Smooth muscle cell (in vitro differentiated cells): ENCODE data around the gene VPS37C. TPM values are rescaled to one million over a fixed set of nuclear protein-coding genes. Genes with fewer than 3 reads are reported as not detected.

ENCODE experiments used
- DNase-seq: peaks from one replicate; lab custom pipeline; 2025; ENCODE audit not compliant: unreplicated experiment; lab: John Stamatoyannopoulos, UW
- H2AFZ ChIP-seq: fragments of 200-600 bp; sonication (generic); 2 replicates; pipeline ENCODE4 v1.6.0; 2016; ENCODE audit warnings: antibody characterized with exemption, low read depth, mild to moderate bottlenecking
- H3F3A ChIP-seq: fragments of 200-600 bp; sonication (generic); 2 replicates; pipeline ENCODE4 v1.6.0; 2017; ENCODE audit warnings: antibody characterized with exemption, low read depth
- H3K27ac ChIP-seq: fragments of 200-600 bp; sonication (generic); 2 replicates; pipeline ENCODE4 v1.5.1; 2016; ENCODE audit warnings: low read depth, mild to moderate bottlenecking
- H3K27me3 ChIP-seq: fragments of 200-600 bp; sonication (generic); 2 replicates; pipeline ENCODE4 v1.6.1; 2016; ENCODE audit warnings: low read depth, mild to moderate bottlenecking
- H3K36me3 ChIP-seq: fragments of 200-600 bp; sonication (generic); 2 replicates; pipeline ENCODE4 v1.5.1; 2016; ENCODE audit warnings: low read depth
- H3K4me1 ChIP-seq: fragments of 200-600 bp; sonication (generic); 2 replicates; pipeline ENCODE4 v1.5.1; 2016; ENCODE audit warnings: low read depth
- H3K4me2 ChIP-seq: fragments of 200-600 bp; sonication (generic); 2 replicates; pipeline ENCODE4 v1.6.0; 2016; ENCODE audit warnings: mild to moderate bottlenecking
- H3K4me3 ChIP-seq: fragments of 200-600 bp; sonication (generic); 2 replicates; pipeline ENCODE4 v1.5.1; 2016; ENCODE audit warnings: mild to moderate bottlenecking
- H3K79me2 ChIP-seq: fragments of 200-600 bp; sonication (generic); 2 replicates; pipeline ENCODE4 v1.6.0; 2016; ENCODE audit warnings: low read depth, mild to moderate bottlenecking
- H3K9ac ChIP-seq: fragments of 200-600 bp; sonication (generic); 2 replicates; pipeline ENCODE4 v1.6.0; 2016; ENCODE audit warnings: low read depth
- H3K9me3 ChIP-seq: fragments of 200-600 bp; sonication (generic); replicated peaks from 2 replicates; pipeline ENCODE4 v1.5.1; 2016; ENCODE audit warnings: low read depth
- H4K20me1 ChIP-seq: fragments of 200-600 bp; sonication (generic); 2 replicates; pipeline ENCODE4 v1.6.0; 2016; ENCODE audit warnings: low read depth
- WGBS: methylation state at CpG from one replicate; pipeline ENCODE4 v1.1.7; 2016; ENCODE audit warnings: low lambda C conversion rate; 5-methylcytosine and 5-hydroxymethylcytosine counted together
- polyA plus RNA-seq: library from polyadenylated mRNA; unstranded; fragments of >200 nt; fragmentation: Nextera tagmentation; extraction: Ambion mirVana; gene quantifications from 2 replicates; pipeline ENCODE4 v1.2.1, GENCODE V29; 2016
- total RNA-seq: library from RNA; depleted of rRNA; stranded (reverse); fragments of >200 nt; gene quantifications from 2 replicates; pipeline ENCODE4 v1.2.3, GENCODE V29; 2014
- TF ChIP-seq, protein P1 (sequence below): fragments of 200-600 bp; sonication (generic); IDR thresholded peaks from 2 replicates; pipeline ENCODE4 v1.5.1; 2017; ENCODE audit warnings: borderline replicate concordance, mild to moderate bottlenecking, antibody characterized with exemption; ENCODE audit not compliant: insufficient read depth, poor library complexity, severe bottlenecking

The VPS37C gene
- total and polyA plus RNA-seq, 2 experiments from 2014 or later = 8.8 to 15.4 TPM

DNA sequence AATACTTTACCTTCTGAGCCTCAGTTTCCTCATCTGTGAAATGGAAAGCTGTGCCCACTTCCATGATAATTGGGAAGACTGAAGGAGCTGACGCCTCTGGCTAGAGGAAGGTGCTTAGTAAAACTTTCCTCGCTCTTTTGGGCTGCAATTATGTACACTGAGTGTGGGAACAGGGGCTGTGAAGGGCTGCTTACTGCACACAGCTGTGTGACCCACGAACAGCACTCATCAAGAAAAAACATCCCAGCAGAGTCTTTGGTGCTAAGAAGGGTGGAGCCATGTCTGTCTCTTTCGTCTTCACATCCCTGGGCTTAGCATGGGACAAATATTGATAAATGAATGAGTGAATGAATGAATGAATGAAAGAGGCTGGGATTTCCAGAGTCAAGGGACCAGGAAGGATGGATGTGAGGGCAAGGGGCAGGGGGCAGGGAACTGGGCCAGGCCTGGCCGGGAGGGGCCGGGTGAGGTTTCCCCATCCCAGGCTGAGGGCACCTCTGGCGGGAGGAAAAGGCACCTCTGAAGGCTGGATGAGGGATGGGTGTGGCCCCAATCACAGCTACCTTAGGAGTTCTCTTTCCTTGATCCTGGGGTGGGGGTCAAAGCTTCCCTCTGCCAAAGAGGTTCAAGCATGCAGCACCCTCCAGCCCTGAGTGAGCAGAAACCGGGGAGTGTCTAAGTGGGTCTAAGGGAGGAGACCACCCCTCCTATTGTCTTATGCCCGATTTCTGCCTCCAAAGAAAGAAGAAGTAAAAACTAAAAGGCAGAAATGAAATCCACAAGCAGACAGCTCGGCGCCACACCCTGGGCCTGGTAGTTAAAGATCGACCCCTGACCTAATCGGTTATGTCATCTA lies 68.1 kb downstream of the VPS37C start:
- no peak for DNase-seq
- Histone ChIP-seq H3K27ac (no peak overlapping the region), H3K9ac (no peak overlapping the region), H3K9me3 (no peaks in the 10 kb centered on the region), H3K4me3 (no peak overlapping the region), H4K20me1 (no peaks in the 10 kb centered on the region), H3K4me1 (no peaks in the 10 kb centered on the region), H3K79me2 (no peaks in the 10 kb centered on the region), H3F3A (no peaks in the 10 kb centered on the region), H2AFZ (no peak overlapping the region), H3K36me3 (no peaks in the 10 kb centered on the region), H3K27me3 (no peaks in the 10 kb centered on the region), H3K4me2 (no peak overlapping the region)
- WGBS = 94% methylated on average over 11 of the region's 13 CpGs
- TF ChIP-seq, protein P1, sequence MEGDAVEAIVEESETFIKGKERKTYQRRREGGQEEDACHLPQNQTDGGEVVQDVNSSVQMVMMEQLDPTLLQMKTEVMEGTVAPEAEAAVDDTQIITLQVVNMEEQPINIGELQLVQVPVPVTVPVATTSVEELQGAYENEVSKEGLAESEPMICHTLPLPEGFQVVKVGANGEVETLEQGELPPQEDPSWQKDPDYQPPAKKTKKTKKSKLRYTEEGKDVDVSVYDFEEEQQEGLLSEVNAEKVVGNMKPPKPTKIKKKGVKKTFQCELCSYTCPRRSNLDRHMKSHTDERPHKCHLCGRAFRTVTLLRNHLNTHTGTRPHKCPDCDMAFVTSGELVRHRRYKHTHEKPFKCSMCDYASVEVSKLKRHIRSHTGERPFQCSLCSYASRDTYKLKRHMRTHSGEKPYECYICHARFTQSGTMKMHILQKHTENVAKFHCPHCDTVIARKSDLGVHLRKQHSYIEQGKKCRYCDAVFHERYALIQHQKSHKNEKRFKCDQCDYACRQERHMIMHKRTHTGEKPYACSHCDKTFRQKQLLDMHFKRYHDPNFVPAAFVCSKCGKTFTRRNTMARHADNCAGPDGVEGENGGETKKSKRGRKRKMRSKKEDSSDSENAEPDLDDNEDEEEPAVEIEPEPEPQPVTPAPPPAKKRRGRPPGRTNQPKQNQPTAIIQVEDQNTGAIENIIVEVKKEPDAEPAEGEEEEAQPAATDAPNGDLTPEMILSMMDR = no peak

DNA sequence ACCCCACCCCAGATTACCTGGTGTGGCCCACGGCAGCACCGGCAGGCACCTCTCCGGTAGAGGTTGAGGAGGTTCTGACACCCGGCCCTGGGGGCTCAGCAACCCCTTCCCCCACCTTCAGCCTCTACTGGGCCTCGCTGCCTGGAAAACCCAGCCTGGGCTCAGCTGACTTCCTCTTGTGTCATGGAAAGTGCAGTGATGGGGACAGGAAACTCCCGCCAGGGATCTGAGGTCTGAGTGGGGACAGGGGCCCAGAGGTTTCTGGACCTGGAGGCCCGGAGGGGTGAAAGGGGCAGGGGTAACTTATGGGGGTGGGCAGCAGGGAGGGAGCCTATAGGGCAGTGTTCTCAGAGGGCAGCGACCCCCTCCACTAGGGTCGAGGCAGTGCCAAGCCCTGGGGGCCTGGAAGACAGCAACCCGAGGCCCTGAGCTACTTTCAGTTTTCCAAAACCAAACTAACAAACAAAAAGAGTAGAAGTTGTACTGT lies 68.9 kb downstream of the VPS37C start:
- TF ChIP-seq, protein P1 = no peak
- no peak overlapping the region for H2AFZ ChIP-seq
- H3K9me3 ChIP-seq = no peaks in the 10 kb centered on the region
- no peaks in the 10 kb centered on the region for H4K20me1 ChIP-seq
- no peak overlapping the region for H3K4me2 ChIP-seq
- H3K36me3 ChIP-seq = no peaks in the 10 kb centered on the region
- 89% methylated on average over 9 of the region's 10 CpGs for WGBS
- H3F3A ChIP-seq = no peaks in the 10 kb centered on the region
- no peaks in the 10 kb centered on the region for H3K79me2 ChIP-seq
- H3K4me3 ChIP-seq = no peak overlapping the region
- no peak for DNase-seq
- H3K4me1 ChIP-seq = no peaks in the 10 kb centered on the region
- H3K9ac ChIP-seq = no peak overlapping the region
- H3K27me3 ChIP-seq = no peaks in the 10 kb centered on the region
- no peak overlapping the region for H3K27ac ChIP-seq

DNA sequence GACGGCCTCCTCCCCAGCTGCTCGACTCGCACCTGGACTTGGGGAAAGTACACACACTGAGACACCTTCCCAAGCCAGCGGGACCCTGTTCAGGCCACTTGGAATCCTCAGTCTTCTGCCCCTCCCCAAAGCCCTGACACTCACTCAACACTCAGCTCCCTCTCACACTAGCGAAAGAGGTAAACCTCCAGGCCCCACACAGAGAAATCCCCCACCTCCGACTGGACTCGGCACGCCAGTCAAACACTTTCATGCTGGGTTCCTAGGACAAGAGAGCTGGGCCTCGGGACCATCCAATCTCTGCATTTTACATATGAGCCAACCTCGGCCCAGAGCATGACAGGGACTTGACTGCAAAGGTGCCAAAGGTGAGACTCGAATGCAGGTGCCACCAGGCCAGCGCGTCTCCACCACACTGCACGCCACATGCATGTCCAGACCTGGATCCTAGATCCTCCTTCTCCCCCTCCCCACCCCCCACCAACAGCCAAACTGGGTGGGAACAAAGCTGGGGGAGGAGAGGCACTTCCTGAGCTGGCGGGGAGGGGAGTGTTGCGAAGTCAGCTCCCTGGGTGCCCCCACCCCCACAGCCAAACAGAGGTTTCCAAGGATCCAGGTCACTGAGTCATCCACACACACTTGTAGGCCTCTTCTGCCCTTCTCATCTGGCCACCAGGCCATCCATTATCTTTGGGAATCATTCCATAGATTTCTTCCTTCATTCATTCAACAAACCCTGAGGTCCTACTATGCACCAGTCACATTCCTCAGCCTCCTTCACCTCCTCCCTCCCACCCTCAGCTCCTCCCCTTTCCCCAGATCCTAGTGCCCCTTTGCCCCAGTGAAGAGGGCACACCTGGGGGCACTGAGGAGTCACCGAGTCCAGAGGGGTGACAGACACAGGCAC lies 69.6 kb downstream of the VPS37C start:
- TF ChIP-seq, protein P1 = no peak
- no peak overlapping the region for H3K4me3 ChIP-seq
- no peaks in the 10 kb centered on the region for H3K27me3 ChIP-seq
- H3K4me2 ChIP-seq = no peak overlapping the region
- no peak overlapping the region for H3K9ac ChIP-seq
- no peaks in the 10 kb centered on the region for H4K20me1 ChIP-seq
- H3F3A ChIP-seq = no peaks in the 10 kb centered on the region
- H3K79me2 ChIP-seq = no peaks in the 10 kb centered on the region
- DNase-seq = no peak
- H3K36me3 ChIP-seq = no peaks in the 10 kb centered on the region
- WGBS = 87% methylated on average over 17 of the region's 17 CpGs
- H3K27ac ChIP-seq = no peak overlapping the region
- no peak overlapping the region for H2AFZ ChIP-seq
- no peaks in the 10 kb centered on the region for H3K4me1 ChIP-seq
- H3K9me3 ChIP-seq = no peaks in the 10 kb centered on the region
